Nephron (organoid): Measurements from ENCODE around the gene GPR162.
A peak's percentile ranks its signal among the peaks of the same experiment; 100 is the strongest.

Experiments
- H3K27ac Mint-ChIP-seq, 3 experiments: 2 replicates each; pipeline ENCODE4 v1.8.0; 2020; ENCODE audit warnings: mixed read lengths in 3 of 3, mild to moderate bottlenecking in 2 of 3, moderate library complexity in 1 of 3
- H3K27me3 Mint-ChIP-seq: 2 replicates; pipeline ENCODE4 v1.8.0; 2021; ENCODE audit warnings: low read depth, mild to moderate bottlenecking, moderate library complexity, mixed read lengths
- H3K36me3 Mint-ChIP-seq: 2 replicates; pipeline ENCODE4 v1.8.0; 2020; ENCODE audit warnings: low read depth, mixed read lengths
- H3K4me1 Mint-ChIP-seq: 2 replicates; pipeline ENCODE4 v1.8.0; 2020; ENCODE audit warnings: mixed read lengths
- H3K4me3 Mint-ChIP-seq, 3 experiments: 2 replicates each; pipeline ENCODE4 v1.8.0; 2020; ENCODE audit warnings: mild to moderate bottlenecking in 3 of 3, mixed read lengths in 3 of 3, moderate library complexity in 2 of 3
- H3K9me3 Mint-ChIP-seq: 2 replicates; pipeline ENCODE4 v1.8.0; 2020; ENCODE audit warnings: mixed read lengths
- TF ChIP-seq, protein P1 (sequence below), 3 experiments: fragments of 200-600 bp; sonication (generic); IDR thresholded peaks; one replicate each; pipeline ENCODE4 v1.5.0; 2021; ENCODE audit warnings: antibody characterized with exemption in 3 of 3; ENCODE audit not compliant: unreplicated experiment in 3 of 3

The GPR162 gene

DNA sequence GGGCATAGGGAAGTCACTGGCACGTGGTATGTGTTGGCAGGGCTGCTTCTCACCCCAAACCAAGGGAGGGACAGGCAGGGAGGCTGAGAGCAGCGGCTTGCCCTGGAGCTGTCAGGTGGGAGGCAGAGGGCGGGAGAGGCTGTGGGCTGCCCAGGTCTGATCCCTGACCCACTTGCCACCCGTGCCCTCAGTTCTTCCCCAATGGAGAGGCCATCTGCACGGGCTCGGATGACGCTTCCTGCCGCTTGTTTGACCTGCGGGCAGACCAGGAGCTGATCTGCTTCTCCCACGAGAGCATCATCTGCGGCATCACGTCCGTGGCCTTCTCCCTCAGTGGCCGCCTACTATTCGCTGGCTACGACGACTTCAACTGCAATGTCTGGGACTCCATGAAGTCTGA lies 23.8 kb downstream of the GPR162 start:
- peaks cover 25% of the 10 kb centered on the region for H3K4me1 Mint-ChIP-seq
- no peaks in the 10 kb centered on the region for H3K27me3 Mint-ChIP-seq
- no peak overlapping the region for H3K27ac Mint-ChIP-seq
- TF ChIP-seq, protein P1, sequence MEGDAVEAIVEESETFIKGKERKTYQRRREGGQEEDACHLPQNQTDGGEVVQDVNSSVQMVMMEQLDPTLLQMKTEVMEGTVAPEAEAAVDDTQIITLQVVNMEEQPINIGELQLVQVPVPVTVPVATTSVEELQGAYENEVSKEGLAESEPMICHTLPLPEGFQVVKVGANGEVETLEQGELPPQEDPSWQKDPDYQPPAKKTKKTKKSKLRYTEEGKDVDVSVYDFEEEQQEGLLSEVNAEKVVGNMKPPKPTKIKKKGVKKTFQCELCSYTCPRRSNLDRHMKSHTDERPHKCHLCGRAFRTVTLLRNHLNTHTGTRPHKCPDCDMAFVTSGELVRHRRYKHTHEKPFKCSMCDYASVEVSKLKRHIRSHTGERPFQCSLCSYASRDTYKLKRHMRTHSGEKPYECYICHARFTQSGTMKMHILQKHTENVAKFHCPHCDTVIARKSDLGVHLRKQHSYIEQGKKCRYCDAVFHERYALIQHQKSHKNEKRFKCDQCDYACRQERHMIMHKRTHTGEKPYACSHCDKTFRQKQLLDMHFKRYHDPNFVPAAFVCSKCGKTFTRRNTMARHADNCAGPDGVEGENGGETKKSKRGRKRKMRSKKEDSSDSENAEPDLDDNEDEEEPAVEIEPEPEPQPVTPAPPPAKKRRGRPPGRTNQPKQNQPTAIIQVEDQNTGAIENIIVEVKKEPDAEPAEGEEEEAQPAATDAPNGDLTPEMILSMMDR (IDR thresholded peaks at IDR 0.05; ENCODE audit: unreplicated experiment in 3 of 3), result no peak
- no peaks in the 10 kb centered on the region for H3K9me3 Mint-ChIP-seq
- peaks cover 51% of the 10 kb centered on the region for H3K36me3 Mint-ChIP-seq
- no peak overlapping the region for H3K4me3 Mint-ChIP-seq

DNA sequence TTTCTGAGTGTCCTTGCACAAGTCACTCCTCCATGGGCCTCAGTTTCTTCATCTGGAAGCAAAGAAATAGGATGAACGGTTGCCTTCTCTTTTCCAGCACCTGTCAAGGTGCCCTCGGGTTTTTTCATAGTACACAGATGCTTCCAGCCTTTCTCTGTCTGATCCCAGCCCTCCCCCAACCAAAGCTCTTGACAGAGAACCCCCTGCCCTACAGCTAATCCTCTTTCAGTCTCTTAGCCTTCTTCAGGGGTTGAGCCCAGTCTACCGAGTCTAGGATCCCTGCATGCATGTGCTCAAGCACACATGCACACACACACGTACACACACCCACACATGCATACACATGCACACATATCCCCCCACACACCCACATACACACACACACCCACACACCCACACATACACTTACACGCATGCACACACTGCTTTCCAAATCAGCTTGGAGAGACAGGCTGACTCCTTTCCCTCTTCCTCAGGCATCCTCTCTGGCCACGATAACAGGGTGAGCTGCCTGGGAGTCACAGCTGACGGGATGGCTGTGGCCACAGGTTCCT lies 24.8 kb downstream of the GPR162 start:
- no peak overlapping the region for H3K27ac Mint-ChIP-seq
- peak overlapping the region in 1 of 3 experiments; percentile 2 for H3K4me3 Mint-ChIP-seq
- TF ChIP-seq, protein P1 (IDR thresholded peaks at IDR 0.05; ENCODE audit: unreplicated experiment in 3 of 3), result no peak
- H3K36me3 Mint-ChIP-seq, result peaks cover 55% of the 10 kb centered on the region
- H3K9me3 Mint-ChIP-seq, result no peaks in the 10 kb centered on the region
- H3K27me3 Mint-ChIP-seq, result no peaks in the 10 kb centered on the region
- peaks cover 32% of the 10 kb centered on the region for H3K4me1 Mint-ChIP-seq

DNA sequence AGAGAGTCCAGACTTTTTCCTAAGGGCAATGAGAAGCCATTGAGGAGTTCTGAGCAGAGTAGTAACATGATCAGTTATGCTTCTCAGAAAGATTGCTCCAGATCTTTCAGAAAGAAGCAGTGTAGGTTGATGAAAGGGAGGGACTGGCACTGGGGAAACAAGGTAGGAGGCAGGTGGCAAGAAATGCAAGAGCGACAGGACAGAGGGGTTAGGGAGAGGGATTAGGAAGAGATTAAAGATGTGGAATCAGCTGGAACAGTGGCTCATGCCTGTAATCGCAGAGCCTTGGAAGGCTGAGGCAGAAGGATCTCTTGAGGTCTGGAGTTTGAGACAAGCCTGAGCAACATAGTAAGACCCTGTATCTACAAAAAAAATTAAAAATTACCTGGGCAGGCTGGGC lies 26.1 kb downstream of the GPR162 start:
- Mint-ChIP-seq H3K27me3 (no peaks in the 10 kb centered on the region), H3K36me3 (peaks cover 52% of the 10 kb centered on the region), H3K27ac (no peak overlapping the region), H3K4me3 (peak overlapping the region in 2 of 3 experiments; percentile 30 to 41), H3K9me3 (no peaks in the 10 kb centered on the region), H3K4me1 (peaks cover 32% of the 10 kb centered on the region)
- TF ChIP-seq, protein P1 (IDR thresholded peaks at IDR 0.05; ENCODE audit: unreplicated experiment in 3 of 3), result no peak

DNA sequence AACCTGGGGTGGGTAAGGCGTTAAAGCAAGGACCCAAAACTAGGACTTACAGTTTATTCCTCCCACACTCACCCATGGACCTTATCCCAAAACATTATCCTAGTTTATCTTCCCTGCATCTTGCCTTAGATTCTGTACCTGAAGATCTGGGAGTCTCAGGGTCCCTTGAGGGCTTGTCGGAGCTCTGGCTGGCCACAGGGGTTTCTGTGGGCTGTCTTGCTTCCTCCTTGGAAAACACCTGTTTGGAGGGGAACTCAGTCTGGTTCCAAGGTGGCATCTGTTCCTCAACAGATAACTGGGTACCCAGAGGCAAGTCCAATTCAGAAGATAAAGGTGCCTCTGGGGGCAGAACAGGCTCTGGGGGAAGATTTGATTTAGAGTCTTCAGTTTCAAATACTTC lies 27.8 kb downstream of the GPR162 start:
- TF ChIP-seq, protein P1 (IDR thresholded peaks at IDR 0.05; ENCODE audit: unreplicated experiment in 3 of 3), result no peak
- Mint-ChIP-seq H3K9me3 (no peaks in the 10 kb centered on the region), H3K27me3 (no peaks in the 10 kb centered on the region), H3K27ac (peak overlapping the region in 1 of 3 experiments; percentile 34), H3K4me3 (peak overlapping the region; percentile 72 to 91 (median 91)), H3K36me3 (peaks cover 43% of the 10 kb centered on the region), H3K4me1 (peaks cover 44% of the 10 kb centered on the region)

DNA sequence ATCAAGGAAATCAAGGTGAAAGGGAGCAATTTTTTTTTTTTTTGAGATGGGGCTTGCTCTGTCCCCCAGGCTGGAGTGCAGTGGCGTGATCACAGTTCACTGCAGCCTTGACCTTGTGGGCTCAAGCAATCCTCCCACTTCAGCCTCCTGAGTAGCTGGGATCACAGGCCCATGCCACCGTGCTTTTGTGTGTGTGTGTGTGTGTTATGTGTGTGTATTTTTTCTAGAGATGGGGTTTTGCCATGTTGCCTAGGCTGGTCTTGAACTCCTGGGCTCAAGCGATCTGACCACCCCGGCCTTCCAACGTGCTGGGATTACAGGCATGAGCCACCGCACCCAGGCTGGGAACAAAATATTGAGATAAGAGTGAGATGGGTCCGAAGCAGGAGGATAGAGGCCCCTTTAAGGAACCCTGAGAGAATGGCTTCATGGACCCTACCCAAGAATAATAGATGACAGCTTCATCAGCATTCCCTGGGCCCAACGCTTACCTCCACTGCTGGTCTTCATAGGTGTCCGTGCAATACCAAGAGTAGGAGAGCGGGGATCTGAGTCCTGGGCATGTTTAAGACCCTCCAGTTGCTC lies 28.4 kb downstream of the GPR162 start:
- H3K27ac Mint-ChIP-seq, result peak overlapping the region in 1 of 3 experiments; percentile 34
- H3K4me1 Mint-ChIP-seq, result peaks cover 44% of the 10 kb centered on the region
- TF ChIP-seq, protein P1 (IDR thresholded peaks at IDR 0.05; ENCODE audit: unreplicated experiment in 3 of 3), result no peak
- H3K9me3 Mint-ChIP-seq, result no peaks in the 10 kb centered on the region
- peak overlapping the region; percentile 87 to 91 (median 91) for H3K4me3 Mint-ChIP-seq
- H3K27me3 Mint-ChIP-seq, result no peaks in the 10 kb centered on the region
- H3K36me3 Mint-ChIP-seq, result peaks cover 36% of the 10 kb centered on the region

DNA sequence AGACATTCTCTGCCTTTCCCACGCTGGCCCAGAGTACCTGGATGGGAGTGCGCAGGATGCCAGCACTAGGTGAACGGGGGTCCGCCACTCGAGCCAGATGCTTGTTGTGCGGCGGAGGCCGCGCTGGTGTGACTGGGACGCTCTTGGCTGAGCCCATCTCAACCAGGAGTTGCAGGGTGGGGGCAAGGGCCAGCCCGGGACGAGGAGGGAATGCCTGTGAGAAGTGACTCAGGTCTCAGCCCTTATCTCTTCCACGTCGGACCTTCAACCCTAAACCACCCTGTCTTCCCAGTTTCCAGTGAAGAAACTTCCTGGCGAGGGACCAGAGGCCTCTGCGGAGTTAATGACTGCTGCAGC lies 29.2 kb downstream of the GPR162 start:
- Mint-ChIP-seq H3K27ac (peak overlapping the region; percentile 75 to 97 (median 96)), H3K9me3 (no peaks in the 10 kb centered on the region), H3K4me1 (peaks cover 44% of the 10 kb centered on the region), H3K27me3 (no peaks in the 10 kb centered on the region), H3K36me3 (peaks cover 35% of the 10 kb centered on the region), H3K4me3 (peak overlapping the region; percentile 87 to 91 (median 91))
- TF ChIP-seq, protein P1 (IDR thresholded peaks at IDR 0.05; ENCODE audit: unreplicated experiment in 3 of 3), result no peak
